Fibroblast of pulmonary artery (primary cell): Measurements from ENCODE around the gene PDE8A.
A peak's percentile ranks its signal among the peaks of the same experiment; 100 is the strongest.

Experiments
- DNase-seq: peaks from one replicate; pipeline ENCODE4 v3.0.0-alpha.2; 2010; ENCODE audit warnings: low read depth
- H3K4me3 ChIP-seq: replicated peaks from 2 replicates; pipeline ENCODE4 v1.5.1; 2011; ENCODE audit warnings: low read depth, mild to moderate bottlenecking, control low read depth, low read length, moderate library complexity
- CTCF ChIP-seq: IDR thresholded peaks from 2 replicates; pipeline ENCODE4 v1.5.1; 2011; ENCODE audit warnings: mild to moderate bottlenecking, control low read depth, low read length, inconsistent platforms; ENCODE audit errors: missing control alignments

Gene PDE8A

GRCh38 chr15:84981711-84982300 is at the start of gene PDE8A:
Gene PDE8A, plus strand, starts transcription at chr15:84981856. Its CDS starts 307 bp downstream, at chr15:84982163.
- DNase-seq, result peak; percentile 52
- peak within 1 kb of the TSS; percentile 83 for H3K4me3 ChIP-seq
- TF ChIP-seq CTCF, result no peak

- DNase-seq, result no peak
- no peak overlapping the region for H3K4me3 ChIP-seq
- TF ChIP-seq CTCF, result peak; percentile 17
Measured at GRCh38 chr15:84934942-84935729, 46.5 kb upstream of the PDE8A start.

- no peak overlapping the region for H3K4me3 ChIP-seq
- DNase-seq, result peak; percentile 31
- no peak for TF ChIP-seq CTCF
Measured at GRCh38 chr15:84937144-84937543, 44.5 kb upstream of the PDE8A start.

GRCh38 chr15:84938726-84939125 is 42.9 kb upstream of the PDE8A start:
- H3K4me3 ChIP-seq, result no peak overlapping the region
- DNase-seq, result no peak
- no peak for TF ChIP-seq CTCF

GRCh38 chr15:84940399-84940798 is 41.3 kb upstream of the PDE8A start:
- TF ChIP-seq CTCF, result no peak
- H3K4me3 ChIP-seq, result no peak overlapping the region
- DNase-seq, result no peak

- no peak for TF ChIP-seq CTCF
- no peak for DNase-seq
- H3K4me3 ChIP-seq, result no peak overlapping the region
Measured at GRCh38 chr15:84942456-84942855, 39.2 kb upstream of the PDE8A start.
